H1 (cell line): ENCODE measurements around the gene KLF16. TPM values are rescaled to one million over a fixed set of nuclear protein-coding genes. Genes with fewer than 3 reads are reported as not detected.

Experiments used
- CTCF ChIA-PET: fragments of 300-600 bp; sonication (Branson Sonifier 250); formaldehyde crosslinking; loops from one replicate; lab custom pipeline; 2021; ENCODE audit not compliant: partially characterized antibody; lab: Charles Lee
- POLR2A ChIA-PET: fragments of 300-600 bp; sonication (Branson Sonifier 250); formaldehyde crosslinking; loops from one replicate; lab custom pipeline; 2021; ENCODE audit warnings: inconsistent platforms; ENCODE audit not compliant: partially characterized antibody; lab: Charles Lee
- DNase-seq, 2 experiments: peaks; one replicate each; pipeline versions ENCODE4 v3.0.0 to v3.0.0-alpha.2; 2010 to 2022; ENCODE audit warnings: low spot score in 2 of 2, low read depth in 1 of 2, mixed read lengths in 1 of 2
- FAIRE-seq: peaks from 2 replicates; lab custom pipeline; 2011; peaks lifted over from hg19 to GRCh38; lab: Jason Lieb, UNC
- H2AFZ ChIP-seq: 2 replicates; pipeline ENCODE4 v1.8.1; 2012; ENCODE audit warnings: low read length, inconsistent platforms
- H2AK5ac ChIP-seq: 2 replicates; pipeline ENCODE4 v1.6.1; 2013; ENCODE audit warnings: low read depth, low read length
- H2BK120ac ChIP-seq: replicated peaks from 2 replicates; pipeline ENCODE3; 2013; ENCODE audit warnings: low read depth, low read length, inconsistent platforms
- H2BK12ac ChIP-seq: 2 replicates; pipeline ENCODE4 v1.6.1; 2013; ENCODE audit warnings: low read depth, low read length
- H2BK15ac ChIP-seq: 2 replicates; pipeline ENCODE4 v1.6.1; 2013; ENCODE audit warnings: low read length
- H2BK20ac ChIP-seq: 2 replicates; pipeline ENCODE4 v1.6.1; 2013; ENCODE audit warnings: low read length
- H2BK5ac ChIP-seq: 2 replicates; pipeline ENCODE4 v1.6.1; 2013; ENCODE audit warnings: low read depth, low read length
- H3K14ac ChIP-seq: 2 replicates; pipeline ENCODE4 v1.6.1; 2013; ENCODE audit warnings: inconsistent platforms; ENCODE audit not compliant: insufficient read length
- H3K18ac ChIP-seq: 2 replicates; pipeline ENCODE4 v1.6.1; 2013; ENCODE audit warnings: low read length; ENCODE audit errors: extremely low read depth
- H3K23ac ChIP-seq: 2 replicates; pipeline ENCODE4 v1.6.1; 2013; ENCODE audit warnings: inconsistent platforms; ENCODE audit not compliant: insufficient read length
- H3K23me2 ChIP-seq: 2 replicates; pipeline ENCODE4 v1.6.1; 2013; ENCODE audit warnings: low read depth, low read length
- H3K27ac ChIP-seq: 2 replicates; pipeline ENCODE4 v1.6.1; 2011; ENCODE audit warnings: low read depth, low read length, inconsistent platforms
- H3K27me3 ChIP-seq, 4 experiments: replicated peaks in 1 of 4; 1 replicate in 1 of 4; 2 replicates in 3 of 4; pipeline versions ENCODE4 v1.6.1 to v1.8.1; 2011 to 2013; ENCODE audit warnings: low read length in 3 of 4, mild to moderate bottlenecking in 3 of 4, inconsistent platforms in 2 of 4, mixed read lengths in 2 of 4, moderate library complexity in 1 of 4; ENCODE audit not compliant: control insufficient read depth in 3 of 4, insufficient read depth in 3 of 4; ENCODE audit errors: extremely low read depth in 1 of 4
- H3K36me3 ChIP-seq, 4 experiments: 2 replicates each; pipeline versions ENCODE4 v1.6.1 to v1.8.1; 2011 to 2013; ENCODE audit warnings: mild to moderate bottlenecking in 4 of 4, low read length in 3 of 4, moderate library complexity in 2 of 4, control low read depth in 1 of 4, inconsistent platforms in 1 of 4; ENCODE audit not compliant: insufficient read depth in 4 of 4, control insufficient read depth in 2 of 4
- H3K4ac ChIP-seq: replicated peaks from 2 replicates; pipeline ENCODE3; 2013; ENCODE audit warnings: low read length, low read depth, mixed read lengths, inconsistent platforms; ENCODE audit not compliant: insufficient read length
- H3K4me1 ChIP-seq, 4 experiments: replicated peaks in 1 of 4; 1 replicate in 1 of 4; 2 replicates in 3 of 4; pipeline versions ENCODE4 v1.6.1 to v1.8.1; 2011 to 2013; ENCODE audit warnings: low read length in 3 of 4, inconsistent platforms in 2 of 4, mixed read lengths in 1 of 4; ENCODE audit not compliant: insufficient read depth in 4 of 4, control insufficient read depth in 3 of 4
- H3K4me2 ChIP-seq, 2 experiments: 2 replicates each; pipeline versions ENCODE4 v1.6.1 to v1.8.1; 2011 to 2013; ENCODE audit warnings: low read depth in 2 of 2, low read length in 2 of 2, control low read depth in 1 of 2, inconsistent platforms in 1 of 2, mild to moderate bottlenecking in 1 of 2; ENCODE audit not compliant: insufficient read depth in 1 of 2
- H3K4me3 ChIP-seq, 4 experiments: fragments of 200-600, 300-600 bp in 1 of 4; sonication (generic), shearing (Covaris generic), sonication (Bioruptor Twin) in 1 of 4; 2 replicates each; pipeline versions ENCODE4 v1.5.1 to v1.8.1; 2011 to 2016; ENCODE audit warnings: low read length in 4 of 4, low read depth in 3 of 4, control low read depth in 2 of 4, inconsistent platforms in 2 of 4, mild to moderate bottlenecking in 2 of 4, mixed read lengths in 1 of 4, moderate library complexity in 1 of 4; ENCODE audit not compliant: insufficient read depth in 2 of 4; ENCODE audit errors: extremely low read depth in 1 of 4
- H3K56ac ChIP-seq: replicated peaks from 2 replicates; pipeline ENCODE3; 2013; ENCODE audit warnings: low read depth, mild to moderate bottlenecking, mixed read lengths, low read length, inconsistent platforms; ENCODE audit not compliant: insufficient read length
- H3K79me1 ChIP-seq: 2 replicates; pipeline ENCODE4 v1.6.1; 2013; ENCODE audit warnings: low read depth, low read length, control low read depth
- H3K79me2 ChIP-seq, 2 experiments: 2 replicates each; pipeline versions ENCODE4 v1.6.1 to v1.8.1; 2012 to 2013; ENCODE audit warnings: low read length in 2 of 2, mild to moderate bottlenecking in 2 of 2, inconsistent platforms in 1 of 2; ENCODE audit not compliant: insufficient read depth in 2 of 2, control insufficient read depth in 1 of 2
- H3K9ac ChIP-seq, 4 experiments: replicated peaks in 1 of 4; 1 replicate in 1 of 4; 2 replicates in 3 of 4; pipeline versions ENCODE4 v1.6.1 to v1.8.1; 2011 to 2013; ENCODE audit warnings: low read depth in 3 of 4, low read length in 3 of 4, control low read depth in 2 of 4, mild to moderate bottlenecking in 2 of 4, moderate library complexity in 2 of 4, inconsistent platforms in 1 of 4; ENCODE audit errors: extremely low read depth in 1 of 4
- H3K9me3 ChIP-seq, 2 experiments: 2 replicates each; pipeline versions ENCODE4 v1.6.1 to v1.8.1; 2012 to 2013; ENCODE audit warnings: mild to moderate bottlenecking in 2 of 2, moderate library complexity in 2 of 2, control low read depth in 1 of 2, inconsistent platforms in 1 of 2, low read depth in 1 of 2, low read length in 1 of 2, mixed read lengths in 1 of 2; ENCODE audit not compliant: insufficient read depth in 2 of 2
- H4K20me1 ChIP-seq, 2 experiments: replicated peaks in 1 of 2; 2 replicates each; pipeline versions ENCODE3 to v1.8.1; 2011 to 2013; ENCODE audit warnings: inconsistent platforms in 2 of 2, low read length in 2 of 2, mild to moderate bottlenecking in 1 of 2; ENCODE audit not compliant: insufficient read depth in 2 of 2, control insufficient read depth in 1 of 2
- H4K5ac ChIP-seq: 2 replicates; pipeline ENCODE4 v1.6.1; 2013; ENCODE audit warnings: low read length, low read depth, mixed read lengths, inconsistent platforms; ENCODE audit not compliant: insufficient read length
- H4K8ac ChIP-seq: 2 replicates; pipeline ENCODE4 v1.8.0; 2013; ENCODE audit warnings: mild to moderate bottlenecking, moderate library complexity, low read length, inconsistent platforms; ENCODE audit not compliant: insufficient read depth; ENCODE audit errors: extremely low read depth
- H4K91ac ChIP-seq: replicated peaks from 2 replicates; pipeline ENCODE3; 2013; ENCODE audit warnings: low read length, mixed read lengths, inconsistent platforms; ENCODE audit not compliant: insufficient read length
- CEBPB ChIP-seq: IDR thresholded peaks from 2 replicates; pipeline ENCODE4 v1.6.1; 2012; ENCODE audit warnings: low read depth, low read length
- CTBP2 ChIP-seq: IDR thresholded peaks from 2 replicates; pipeline ENCODE4 v1.7.0; 2011; ENCODE audit warnings: borderline replicate concordance, mild to moderate bottlenecking, moderate library complexity, mixed read lengths, low read length; ENCODE audit not compliant: insufficient read depth, insufficient read length
- E2F6 ChIP-seq: IDR thresholded peaks from 2 replicates; pipeline ENCODE4 v1.6.1; 2012; ENCODE audit warnings: inconsistent platforms
- JUND ChIP-seq: IDR thresholded peaks from 2 replicates; pipeline ENCODE4 v1.6.1; 2011; ENCODE audit warnings: mild to moderate bottlenecking, improper control_type of control experiment, low read length
- MAFK ChIP-seq: IDR thresholded peaks from 2 replicates; pipeline ENCODE4 v1.6.1; 2012; ENCODE audit warnings: low read depth, mild to moderate bottlenecking, improper control_type of control experiment, low read length
- NANOG ChIP-seq: IDR thresholded peaks from 2 replicates; pipeline ENCODE4 v1.6.1; 2011; ENCODE audit warnings: low read length, low read depth, mild to moderate bottlenecking, inconsistent platforms; ENCODE audit not compliant: insufficient read depth, poor library complexity, severe bottlenecking
- RXRA ChIP-seq: IDR thresholded peaks from 2 replicates; pipeline ENCODE4 v1.6.1; 2011; ENCODE audit warnings: low read depth, mild to moderate bottlenecking, low read length, moderate library complexity; ENCODE audit not compliant: insufficient read depth
- TEAD4 ChIP-seq: IDR thresholded peaks from 2 replicates; pipeline ENCODE4 v1.6.1; 2012; ENCODE audit warnings: low read depth, low read length, inconsistent platforms, mixed read lengths
- USF2 ChIP-seq: IDR thresholded peaks from 2 replicates; pipeline ENCODE4 v1.6.1; 2011; ENCODE audit warnings: low read length, improper control_type of control experiment
- WGBS, 2 experiments: shearing (Covaris generic) in 1 of 2; methylation state at CpG; one replicate each; pipeline versions ENCODE4 v1.1.6 to v1.1.7; 2013 to 2015; ENCODE audit warnings: low lambda C conversion rate in 2 of 2, mixed read lengths in 2 of 2, inconsistent platforms in 1 of 2, low coverage in 1 of 2, missing lambda C conversion rate in 1 of 2; ENCODE audit not compliant: insufficient replicate concordance in 2 of 2, insufficient coverage in 1 of 2, insufficient read length in 1 of 2; ENCODE audit errors: extremely low coverage in 1 of 2, missing lambda C conversion rate in 1 of 2; 5-methylcytosine and 5-hydroxymethylcytosine counted together
- polyA plus RNA-seq, 7 experiments: library from polyadenylated mRNA; depleted of rRNA in 3 of 7; stranded (reverse) in 5 of 7; unstranded in 2 of 7; fragments of >200 nt in 5 of 7; fragments of 200-250 nt in 2 of 7; gene quantifications; 1 replicate in 5 of 7; 2 replicates in 1 of 7; 4 replicates in 1 of 7; pipeline versions ENCODE4 v1.2.1 to v1.2.3, GENCODE V29; 2011 to 2013; ENCODE audit warnings: missing spikeins in 2 of 7, mixed read lengths in 2 of 7
- total RNA-seq: library from RNA; stranded (reverse); fragmentation: NEBNext Ultra II Directional; extraction: Animal tissue kit (Norgen Biotek cat#: 25700); gene quantifications from 2 replicates; pipeline ENCODE4 v1.2.1, GENCODE V29; 2021

Gene KLF16
- total and polyA plus RNA-seq, 2 of the 8 experiments (the other 6 are each of a cell fraction or from before 2014, with no cell fraction given) = 14.3 to 45.9 TPM

GRCh38 chr19:1806184-1807029 lies 57.0 kb downstream of the KLF16 start:
- H4K91ac ChIP-seq = no peak overlapping the region
- H3K4me3 ChIP-seq = no peak overlapping the region
- CTCF ChIA-PET = interaction anchor here (1.0 to 6.2 kb wide), 9 partner anchors 10 to 260 kb away, joined by 3 to 73 read pairs (median 4); no protein-coding TSS in a partner anchor
- H3K4me1 ChIP-seq = no peaks in the 10 kb centered on the region
- no peaks in the 10 kb centered on the region for H4K20me1 ChIP-seq
- H3K4ac ChIP-seq = no peak overlapping the region
- no peak overlapping the region for H4K5ac ChIP-seq
- H4K8ac ChIP-seq = peak overlapping the region; percentile 68
- H3K36me3 ChIP-seq = no peaks in the 10 kb centered on the region
- no peak overlapping the region for H2BK5ac ChIP-seq
- H2BK20ac ChIP-seq = no peak overlapping the region
- POLR2A ChIA-PET = no interaction called here
- no peaks in the 10 kb centered on the region for H3K79me1 ChIP-seq
- WGBS, 2 experiments = 91% methylated on average over 43 of the region's 45 CpGs; no CpG with 5 or more reads in 1 of the 2 experiments
- no peak overlapping the region for H2AK5ac ChIP-seq
- H3K18ac ChIP-seq = no peak overlapping the region; the same call in 1 of the 2 replicates
- FAIRE-seq (no peak), DNase-seq (no peak)
- no peak overlapping the region for H3K14ac ChIP-seq
- H2BK15ac ChIP-seq = no peak overlapping the region
- peaks cover 0 to 3% (median 0%) of the 10 kb centered on the region in 4 experiments; a peak in 3 of 7 replicates for H3K27me3 ChIP-seq
- no peaks in the 10 kb centered on the region for H3K79me2 ChIP-seq
- H3K4me2 ChIP-seq = no peak overlapping the region
- H3K23ac ChIP-seq = no peak overlapping the region
- H3K27ac ChIP-seq = no peak overlapping the region
- no peaks in the 10 kb centered on the region for H3K23me2 ChIP-seq
- no peak overlapping the region for H2BK12ac ChIP-seq
- H2AFZ ChIP-seq = no peak overlapping the region
- H3K56ac ChIP-seq = no peak overlapping the region
- no peak overlapping the region for H2BK120ac ChIP-seq
- no peak overlapping the region for H3K9ac ChIP-seq
- no peaks in the 10 kb centered on the region for H3K9me3 ChIP-seq
- TF ChIP-seq CEBPB = no peak
- no peak for TF ChIP-seq E2F6
- TF ChIP-seq TEAD4 = no peak
- TF ChIP-seq JUND = no peak
- no peak for TF ChIP-seq NANOG
- TF ChIP-seq RXRA = no peak
- TF ChIP-seq MAFK = no peak
- TF ChIP-seq CTBP2 = no peak
- no peak for TF ChIP-seq USF2
